HepG2 (cell line): ENCODE results near the gene CAPZB. TPM values are rescaled to one million over a fixed set of nuclear protein-coding genes. Genes with fewer than 3 reads are reported as not detected.

ENCODE experiments used
- ATAD3A ChIP-seq: sonication (generic); formaldehyde crosslinking; IDR thresholded peaks from 2 replicates; pipeline ENCODE4 v1.4.0; 2020; ENCODE audit warnings: missing genetic modification reagents
- ATF2 ChIP-seq: sonication (generic); formaldehyde crosslinking; IDR thresholded peaks from 2 replicates; pipeline ENCODE4 v1.4.0; 2020; ENCODE audit warnings: missing genetic modification reagents
- BRD4 ChIP-seq: sonication (generic); formaldehyde crosslinking; IDR thresholded peaks from 2 replicates; pipeline ENCODE4 v1.4.0; 2020; ENCODE audit warnings: missing genetic modification reagents
- GABPB1 ChIP-seq: IDR thresholded peaks from 2 replicates; pipeline ENCODE4 v1.6.1; 2016; ENCODE audit warnings: mild to moderate bottlenecking, missing genetic modification reagents, moderate library complexity, missing compliant biosample characterization
- IKZF4 ChIP-seq: sonication (generic); formaldehyde crosslinking; IDR thresholded peaks from 2 replicates; pipeline ENCODE4 v1.5.1; 2020; ENCODE audit warnings: borderline replicate concordance, mild to moderate bottlenecking, low read depth, missing genetic modification reagents; ENCODE audit errors: not compliant biosample characterization
- IRF1 ChIP-seq: sonication (generic); formaldehyde crosslinking; IDR thresholded peaks from 2 replicates; pipeline ENCODE4 v1.4.0; 2020; ENCODE audit warnings: low read depth, mild to moderate bottlenecking, missing genetic modification reagents
- IRX3 ChIP-seq: sonication (generic); formaldehyde crosslinking; IDR thresholded peaks from 2 replicates; pipeline ENCODE4 v1.8.1; 2023; ENCODE audit warnings: mild to moderate bottlenecking, low read depth, missing genetic modification reagents, borderline replicate concordance
- MED1 ChIP-seq: sonication (generic); formaldehyde crosslinking; IDR thresholded peaks from 2 replicates; pipeline ENCODE4 v1.4.0; 2020; ENCODE audit warnings: missing genetic modification reagents
- MTA3 ChIP-seq: sonication (generic); formaldehyde crosslinking; IDR thresholded peaks from 2 replicates; pipeline ENCODE4 v1.4.0; 2020; ENCODE audit warnings: missing genetic modification reagents
- PATZ1 ChIP-seq: sonication (generic); formaldehyde crosslinking; IDR thresholded peaks from 2 replicates; pipeline ENCODE4 v1.4.0; 2020; ENCODE audit warnings: missing genetic modification reagents
- RBAK ChIP-seq: sonication (generic); formaldehyde crosslinking; IDR thresholded peaks from 2 replicates; pipeline ENCODE4 v1.5.1; 2020; ENCODE audit warnings: mild to moderate bottlenecking, missing genetic modification reagents
- RFX5 ChIP-seq: IDR thresholded peaks from 2 replicates; pipeline ENCODE4 v1.6.1; 2011; ENCODE audit warnings: low read depth, low read length, improper control_type of control experiment
- ZBTB38 ChIP-seq: sonication (generic); formaldehyde crosslinking; IDR thresholded peaks from 2 replicates; pipeline ENCODE4 v1.5.1; 2020; ENCODE audit warnings: mild to moderate bottlenecking, missing genetic modification reagents
- ZFP36 ChIP-seq: fragments of 150-350 bp; IDR thresholded peaks from 2 replicates; pipeline ENCODE4 v1.6.1; 2018; ENCODE audit warnings: borderline replicate concordance, low read length, low read depth; ENCODE audit not compliant: partially characterized antibody
- ZFY ChIP-seq: sonication (generic); formaldehyde crosslinking; IDR thresholded peaks from 2 replicates; pipeline ENCODE4 v1.4.0; 2020; ENCODE audit warnings: missing genetic modification reagents
- ZNF124 ChIP-seq: sonication (generic); formaldehyde crosslinking; IDR thresholded peaks from 2 replicates; pipeline ENCODE4 v1.4.0; 2020; ENCODE audit warnings: missing genetic modification reagents
- ZNF17 ChIP-seq: sonication (generic); formaldehyde crosslinking; IDR thresholded peaks from 2 replicates; pipeline ENCODE4 v1.5.0; 2020; ENCODE audit warnings: mild to moderate bottlenecking, missing genetic modification reagents
- ZNF431 ChIP-seq: sonication (generic); formaldehyde crosslinking; IDR thresholded peaks from 2 replicates; pipeline ENCODE4 v1.9.0; 2022; ENCODE audit warnings: missing genetic modification reagents, low read depth, mild to moderate bottlenecking, borderline replicate concordance
- ZNF468 ChIP-seq: sonication (generic); formaldehyde crosslinking; IDR thresholded peaks from 2 replicates; pipeline ENCODE4 v1.8.0; 2022; ENCODE audit warnings: mild to moderate bottlenecking, moderate library complexity, missing genetic modification reagents
- ZSCAN29 ChIP-seq: sonication (generic); formaldehyde crosslinking; conservative IDR thresholded peaks from 2 replicates; pipeline ENCODE4 v1.4.0; 2020; ENCODE audit warnings: mild to moderate bottlenecking, missing genetic modification reagents
- polyA plus RNA-seq, 8 experiments: library from polyadenylated mRNA; depleted of rRNA in 3 of 8; stranded (reverse) in 7 of 8; unstranded in 1 of 8; fragments of >200 nt; fragmentation: Illumina TruSeq in 4 of 8; extraction: Trizol in 4 of 8; gene quantifications; 2 replicates each; pipeline versions ENCODE4 v1.2.1 to v1.2.3, GENCODE V29; 2011 to 2016; ENCODE audit warnings: low read depth in 4 of 8, missing spikeins in 1 of 8, mixed read lengths in 1 of 8; ENCODE audit not compliant: insufficient read depth in 1 of 8
- total RNA-seq, 5 experiments: library from RNA; depleted of rRNA; stranded (reverse); fragments of >200 nt; fragmentation: Illumina TruSeq; extraction: Trizol; gene quantifications; 2 replicates each; pipeline ENCODE4 v1.2.3, GENCODE V29; 2016; ENCODE audit warnings: low read depth in 1 of 5
- TF ChIP-seq, protein P1 (sequence below): sonication (generic); formaldehyde crosslinking; IDR thresholded peaks from 2 replicates; pipeline ENCODE4 v1.8.1; 2023; ENCODE audit warnings: mild to moderate bottlenecking, inconsistent platforms, moderate library complexity, missing genetic modification reagents, borderline replicate concordance

CAPZB gene
- total and polyA plus RNA-seq, 2 of the 13 experiments (the other 11 are each of a cell fraction or from before 2014, with no cell fraction given): 58.9 to 76.9 TPM

GRCh38 chr1:19311931-19312781 lies 173.2 kb downstream of the CAPZB start, which contains the start of the genes AKR7A2 and SLC66A1 (continued):
- peak; percentile 51; the same call in 1 of the 2 replicates for TF ChIP-seq GABPB1
- TF ChIP-seq ZFY (CRISPR knock-in tag): peak; percentile 93
- TF ChIP-seq, protein P1, sequence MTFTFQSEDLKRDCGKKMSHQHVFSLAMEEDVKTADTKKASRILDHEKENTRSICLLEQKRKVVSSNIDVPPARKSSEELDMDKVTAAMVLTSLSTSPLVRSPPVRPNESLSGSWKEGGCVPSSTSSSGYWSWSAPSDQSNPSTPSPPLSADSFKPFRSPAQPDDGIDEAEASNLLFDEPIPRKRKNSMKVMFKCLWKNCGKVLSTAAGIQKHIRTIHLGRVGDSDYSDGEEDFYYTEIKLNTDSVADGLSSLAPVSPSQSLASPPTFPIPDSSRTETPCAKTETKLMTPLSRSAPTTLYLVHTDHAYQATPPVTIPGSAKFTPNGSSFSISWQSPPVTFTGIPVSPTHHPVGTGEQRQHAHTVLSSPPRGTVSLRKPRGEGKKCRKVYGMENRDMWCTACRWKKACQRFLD (CRISPR knock-in tag): 0 out of 2 replicates have a peak, but pooled peaks have one; percentile 33
- TF ChIP-seq MTA3 (CRISPR knock-in tag): no peak
- TF ChIP-seq MED1 (CRISPR knock-in tag): 0 out of 2 replicates have a peak, but pooled peaks have one; percentile 19
- TF ChIP-seq ZNF124 (CRISPR knock-in tag): 0 out of 2 replicates have a peak, but pooled peaks have one; percentile 40
- peak; percentile 79 for TF ChIP-seq ZSCAN29 (CRISPR knock-in tag)
- TF ChIP-seq ATAD3A: no peak
- no peak for TF ChIP-seq BRD4
- TF ChIP-seq IRX3 (CRISPR knock-in tag): peak; percentile 66
- peak; percentile 87 for TF ChIP-seq ZNF431 (CRISPR knock-in tag)
- 0 out of 2 replicates have a peak, but pooled peaks have one; percentile 4 for TF ChIP-seq ATF2 (CRISPR knock-in tag)
- no peak for TF ChIP-seq RBAK
- peak; percentile 17 for TF ChIP-seq IKZF4 (CRISPR knock-in tag)
- no peak for TF ChIP-seq ZFP36
- TF ChIP-seq IRF1 (CRISPR knock-in tag): 0 out of 2 replicates have a peak, but pooled peaks have one; percentile 33
- no peak for TF ChIP-seq ZNF17 (CRISPR knock-in tag)
- TF ChIP-seq RFX5: no peak
- 0 out of 2 replicates have a peak, but pooled peaks have one; percentile 29 for TF ChIP-seq ZNF468 (CRISPR knock-in tag)
- peak; percentile 37; the same call in 1 of the 2 replicates for TF ChIP-seq ZBTB38
- peak; percentile 57; the same call in 1 of the 2 replicates for TF ChIP-seq PATZ1 (CRISPR knock-in tag)
